ENCODE results near the gene OLAH. TPM values are rescaled to one million over a fixed set of nuclear protein-coding genes. Genes with fewer than 3 reads are reported as not detected.

The OLAH gene
- polyA plus RNA-seq = 0.31 to 0.54 TPM (median 0.40 TPM) in 3 replicates
- not detected for polyA plus RNA-seq (2011; ENCODE audit: low read depth)
- polyA plus RNA-seq (2011; cell fraction: cytosol; rRNA removed) = 0.21 and 0.22 TPM in 2 replicates
- polyA plus RNA-seq (2011; cell fraction: nucleus; rRNA removed) = 0.24 and 0.57 TPM in 2 replicates
- 0.28 and 0.55 TPM in 2 replicates for polyA plus RNA-seq (2012; ENCODE audit: low replicate concordance)
- 0.16 to 0.33 TPM in 2 of 3 replicates, not detected in the other for polyA minus RNA-seq
- polyA minus RNA-seq (2011; cell fraction: cytosol; rRNA and poly(A)+ RNA removed) = not detected
- polyA minus RNA-seq (2011; cell fraction: nucleus; rRNA and poly(A)+ RNA removed) = not detected in 2 replicates

- H3K9ac ChIP-seq (ENCODE audit: control insufficient read depth, extremely low read depth, insufficient read depth, low read length) = no peak within 1 kb of the TSS
- H3K4me2 ChIP-seq (ENCODE audit: control insufficient read depth, extremely low read depth, insufficient read depth, low read depth, low read length) = no peak within 1 kb of the TSS
- no peaks in the 10 kb centered on the region for H3K9me3 ChIP-seq (ENCODE audit: control insufficient read depth, low read depth, low read length)
- dilution Hi-C loops (cut with MboI; ENCODE audit: extremely low pct_ligation_motif_present, low sequenced_read_pairs) = no loop called here
- no peaks in the 10 kb centered on the region for H3K27me3 ChIP-seq (ENCODE audit: control insufficient read depth, extremely low read depth, insufficient read depth, low read length)
- FAIRE-seq (no peak), DNase-seq (ENCODE audit: low read depth, low spot score) (no peak)
- no peaks in the 10 kb centered on the region for H3K79me2 ChIP-seq (ENCODE audit: control insufficient read depth, insufficient read depth, low read length)
- no peaks in the 10 kb centered on the region for H4K20me1 ChIP-seq (ENCODE audit: control insufficient read depth, extremely low read depth, insufficient read depth, low read length)
- H3K36me3 ChIP-seq (ENCODE audit: control insufficient read depth in 2 of 2, extremely low read depth in 1 of 2, insufficient read depth in 2 of 2, low read length in 2 of 2) = no peaks in the 10 kb centered on the region
- H2AFZ ChIP-seq (ENCODE audit: control insufficient read depth, low read length) = peak within 1 kb of the TSS; percentile 19
- H3K4me3 ChIP-seq (ENCODE audit: control insufficient read depth in 2 of 3, extremely low read depth in 1 of 3, insufficient read depth in 2 of 3, low read depth in 1 of 3, low read length in 3 of 3) = no peak within 1 kb of the TSS
- TF ChIP-seq CTCF (optimal IDR thresholded peaks at IDR 0.05 in 1 of 3, IDR thresholded peaks at IDR 0.05 in 1 of 3, conservative IDR thresholded peaks at IDR 0.05 in 1 of 3; ENCODE audit: extremely low read depth in 1 of 3, insufficient read depth in 2 of 3, low read length in 3 of 3) (no peak), EZH2 (IDR thresholded peaks at IDR 0.05; ENCODE audit: low read length) (no peak)
- H3K27ac ChIP-seq (ENCODE audit: control insufficient read depth, insufficient read depth, low read length) = peak within 1 kb of the TSS; percentile 31
- H3K9me1 ChIP-seq (ENCODE audit: control insufficient read depth, extremely low read depth, insufficient read depth, low read length) = no peaks in the 10 kb centered on the region
- peaks cover 11% of the 10 kb centered on the region for H3K4me1 ChIP-seq (ENCODE audit: control insufficient read depth, extremely low read depth, insufficient read depth, low read length)
These were observed at the start of gene OLAH for GRCh38 chr10:15043674-15044073. TSS of gene OLAH (plus strand) at chr10:15043943. CDS start at chr10:15047289, 3,346 bp downstream.

GRCh38 chr10:14995964-14996565 is 47.7 kb upstream of the OLAH start:
- Histone ChIP-seq H3K4me3 (ENCODE audit: control insufficient read depth in 2 of 3, extremely low read depth in 1 of 3, insufficient read depth in 2 of 3, low read depth in 1 of 3, low read length in 3 of 3) (no peak overlapping the region), H3K4me2 (ENCODE audit: control insufficient read depth, extremely low read depth, insufficient read depth, low read depth, low read length) (no peak overlapping the region), H3K9me3 (ENCODE audit: control insufficient read depth, low read depth, low read length) (no peaks in the 10 kb centered on the region), H3K9me1 (ENCODE audit: control insufficient read depth, extremely low read depth, insufficient read depth, low read length) (no peaks in the 10 kb centered on the region), H3K9ac (ENCODE audit: control insufficient read depth, extremely low read depth, insufficient read depth, low read length) (no peak overlapping the region), H4K20me1 (ENCODE audit: control insufficient read depth, extremely low read depth, insufficient read depth, low read length) (no peaks in the 10 kb centered on the region), H3K27ac (ENCODE audit: control insufficient read depth, insufficient read depth, low read length) (no peak overlapping the region), H3K27me3 (ENCODE audit: control insufficient read depth, extremely low read depth, insufficient read depth, low read length) (no peaks in the 10 kb centered on the region), H3K79me2 (ENCODE audit: control insufficient read depth, insufficient read depth, low read length) (no peaks in the 10 kb centered on the region), H3K4me1 (ENCODE audit: control insufficient read depth, extremely low read depth, insufficient read depth, low read length) (no peaks in the 10 kb centered on the region), H2AFZ (ENCODE audit: control insufficient read depth, low read length) (no peak overlapping the region), H3K36me3 (ENCODE audit: control insufficient read depth in 2 of 2, extremely low read depth in 1 of 2, insufficient read depth in 2 of 2, low read length in 2 of 2) (no peaks in the 10 kb centered on the region)
- dilution Hi-C loops (cut with MboI; ENCODE audit: extremely low pct_ligation_motif_present, low sequenced_read_pairs) = no loop called here
- DNase-seq (ENCODE audit: low read depth, low spot score) (no peak), FAIRE-seq (no peak)
- TF ChIP-seq CTCF (optimal IDR thresholded peaks at IDR 0.05 in 1 of 3, IDR thresholded peaks at IDR 0.05 in 1 of 3, conservative IDR thresholded peaks at IDR 0.05 in 1 of 3; ENCODE audit: extremely low read depth in 1 of 3, insufficient read depth in 2 of 3, low read length in 3 of 3) = no peak
- TF ChIP-seq EZH2 (IDR thresholded peaks at IDR 0.05; ENCODE audit: low read length) = no peak

Measured in keratinocyte (primary cell).